Left kidney (tissue), 2 donors: ENCODE measurements around the gene GRK5. TPM values are rescaled to one million over a fixed set of nuclear protein-coding genes. Genes with fewer than 3 reads are reported as not detected.

ENCODE experiments used
- DNase-seq: peaks from one replicate; pipeline ENCODE4 v3.0.0-alpha.2; 2013
- polyA plus RNA-seq: library from polyadenylated mRNA; unstranded; fragments of 120-200 nt; gene quantifications from one replicate; pipeline ENCODE4 v1.2.1, GENCODE V29; 2013; ENCODE audit not compliant: insufficient read length

The GRK5 gene
- polyA plus RNA-seq, 1 donor, result 14.0 TPM

DNA sequence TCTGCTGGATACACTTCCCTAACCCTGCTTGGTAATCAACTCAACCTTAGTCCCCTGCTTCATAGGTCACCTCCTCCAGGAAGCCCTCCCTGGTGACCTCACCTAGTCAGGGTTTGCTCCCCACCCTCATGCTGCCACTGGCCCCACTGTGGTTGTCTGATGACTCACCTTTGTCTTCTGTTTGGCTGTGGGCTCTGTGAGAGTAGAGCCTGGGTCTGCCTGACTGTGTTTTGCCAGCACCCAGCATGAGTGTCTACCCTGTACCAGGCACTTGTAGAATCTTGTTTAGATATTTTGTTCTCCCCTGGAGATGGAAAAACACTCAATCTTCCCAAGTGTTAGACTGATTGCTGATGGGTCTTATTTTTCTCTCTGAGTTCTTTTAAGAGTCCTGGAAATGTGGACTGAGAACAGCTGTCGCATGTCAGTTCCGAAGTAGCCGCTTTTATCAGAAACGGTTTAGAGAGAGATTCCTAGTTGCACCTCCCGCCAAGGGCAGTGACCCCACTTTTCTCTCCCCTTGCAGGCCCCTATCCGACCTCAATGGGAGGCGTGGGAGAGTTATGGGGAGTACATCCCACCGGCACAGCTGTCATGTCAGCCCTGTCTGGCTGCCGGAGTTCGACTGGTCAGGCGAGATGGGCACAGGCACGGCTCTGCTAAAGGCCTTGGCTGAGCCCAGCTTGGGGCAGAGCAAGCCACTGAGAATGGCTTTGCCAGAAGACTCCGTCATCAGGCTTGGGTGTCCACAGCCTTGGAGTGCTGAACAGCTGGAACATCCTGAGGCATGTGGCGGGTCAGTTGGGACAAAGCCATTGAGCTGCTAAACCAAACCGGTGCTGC lies 134.3 kb downstream of the GRK5 start:
- peak; percentile 63 for DNase-seq

DNA sequence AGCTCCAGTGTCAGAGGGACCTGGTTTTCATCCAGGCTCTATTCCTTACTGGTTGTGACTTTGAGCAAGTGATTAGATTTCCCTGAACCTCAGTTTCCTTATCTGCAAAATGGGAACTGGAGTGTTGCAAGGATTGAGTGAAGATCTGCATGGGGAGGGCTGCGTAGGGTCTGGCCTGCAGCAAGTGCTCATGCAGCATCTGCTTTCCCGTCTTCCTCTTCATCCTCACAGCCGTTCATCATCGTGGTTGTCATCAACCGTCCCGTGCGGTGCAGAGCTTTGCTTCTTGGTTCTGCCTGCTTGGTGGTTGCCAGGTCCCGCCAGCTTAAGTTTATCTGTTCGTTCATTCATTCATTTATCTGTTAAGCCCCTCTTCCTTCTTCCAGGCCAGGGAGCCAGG lies 135.0 kb downstream of the GRK5 start:
- no peak for DNase-seq

DNA sequence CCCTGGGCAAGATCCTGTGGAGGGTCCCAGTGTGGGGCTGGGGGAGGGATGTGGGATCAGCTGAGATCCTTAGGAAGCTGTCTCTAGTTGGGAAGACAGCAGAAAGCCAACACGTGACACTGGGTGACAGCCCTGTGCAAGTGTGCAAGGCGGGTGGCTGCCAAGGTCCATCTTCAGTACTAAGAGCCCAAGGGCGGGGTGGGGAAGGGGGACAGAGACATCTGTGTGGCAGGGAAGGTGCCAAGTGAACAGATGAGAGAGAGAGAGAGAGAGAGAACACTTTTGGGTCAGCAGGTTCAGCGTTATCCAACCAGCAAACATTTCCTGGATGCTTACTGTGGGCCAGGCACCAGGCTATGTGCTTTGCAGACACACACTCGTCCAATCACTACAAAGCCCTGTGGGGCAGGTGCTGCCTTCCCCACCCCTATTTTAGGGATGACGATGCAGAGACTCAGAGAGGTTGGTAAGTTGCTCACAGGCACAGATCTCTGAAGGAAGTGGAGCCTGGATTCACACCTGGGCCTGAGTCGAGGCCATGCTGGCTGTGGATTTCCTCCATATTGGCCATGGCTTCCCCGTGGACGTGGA lies 135.7 kb downstream of the GRK5 start:
- DNase-seq, result no peak

DNA sequence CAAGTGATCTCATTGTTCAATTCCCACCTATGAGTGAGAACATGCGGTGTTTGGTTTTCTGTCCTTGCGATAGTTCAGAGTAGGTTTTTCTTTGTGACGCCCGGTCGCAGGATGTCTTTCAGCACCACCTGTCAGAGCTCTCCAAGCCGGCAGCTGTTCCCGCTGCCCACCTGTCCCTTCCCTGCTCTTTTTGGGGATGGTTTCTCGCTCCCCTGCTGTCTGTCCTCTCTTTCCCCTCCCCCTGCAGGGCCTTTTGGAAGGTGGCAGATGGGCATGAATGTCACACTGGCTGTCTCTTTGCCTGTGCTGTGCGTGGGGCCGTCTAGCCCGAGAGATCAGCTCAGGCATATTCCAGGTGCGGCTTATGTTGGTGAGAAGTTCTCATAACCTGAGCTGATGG lies 137.0 kb downstream of the GRK5 start:
- DNase-seq, result no peak

DNA sequence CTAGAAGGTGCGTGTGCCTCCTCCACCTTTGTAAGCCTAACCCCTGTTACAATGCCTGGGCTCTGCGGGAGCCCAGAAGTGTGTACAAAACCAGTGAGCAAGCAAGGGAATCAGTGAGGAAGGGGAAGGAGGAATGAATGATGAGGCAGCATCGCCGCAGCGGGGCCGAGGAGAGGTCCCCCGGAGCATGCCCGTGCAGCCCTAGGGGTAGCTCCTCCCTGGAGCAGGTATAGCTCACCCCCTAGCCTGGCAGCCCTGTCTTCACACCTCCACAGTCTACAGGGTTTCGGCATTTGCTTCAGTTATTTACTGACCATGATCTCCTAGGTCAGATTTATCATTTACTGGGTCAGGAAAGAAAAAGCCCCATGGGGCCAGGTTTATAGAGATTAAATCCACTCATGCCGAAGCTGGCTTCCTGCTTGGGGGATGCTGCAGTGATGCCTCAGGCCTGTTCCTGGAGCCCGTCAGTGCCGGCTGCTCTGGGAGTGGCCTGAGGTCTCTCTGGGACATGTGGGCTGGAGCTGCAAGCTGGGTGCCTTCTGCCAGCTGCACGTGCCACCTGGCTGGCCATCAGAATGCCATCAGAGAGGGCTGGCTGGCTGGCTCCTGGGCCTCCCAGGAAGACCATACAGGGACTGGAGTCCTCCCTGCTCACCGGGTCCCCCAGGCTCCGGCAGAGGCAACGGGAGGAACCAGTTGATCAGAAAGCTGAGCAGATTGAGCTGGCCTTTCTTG lies 138.9 kb downstream of the GRK5 start:
- DNase-seq, result no peak

DNA sequence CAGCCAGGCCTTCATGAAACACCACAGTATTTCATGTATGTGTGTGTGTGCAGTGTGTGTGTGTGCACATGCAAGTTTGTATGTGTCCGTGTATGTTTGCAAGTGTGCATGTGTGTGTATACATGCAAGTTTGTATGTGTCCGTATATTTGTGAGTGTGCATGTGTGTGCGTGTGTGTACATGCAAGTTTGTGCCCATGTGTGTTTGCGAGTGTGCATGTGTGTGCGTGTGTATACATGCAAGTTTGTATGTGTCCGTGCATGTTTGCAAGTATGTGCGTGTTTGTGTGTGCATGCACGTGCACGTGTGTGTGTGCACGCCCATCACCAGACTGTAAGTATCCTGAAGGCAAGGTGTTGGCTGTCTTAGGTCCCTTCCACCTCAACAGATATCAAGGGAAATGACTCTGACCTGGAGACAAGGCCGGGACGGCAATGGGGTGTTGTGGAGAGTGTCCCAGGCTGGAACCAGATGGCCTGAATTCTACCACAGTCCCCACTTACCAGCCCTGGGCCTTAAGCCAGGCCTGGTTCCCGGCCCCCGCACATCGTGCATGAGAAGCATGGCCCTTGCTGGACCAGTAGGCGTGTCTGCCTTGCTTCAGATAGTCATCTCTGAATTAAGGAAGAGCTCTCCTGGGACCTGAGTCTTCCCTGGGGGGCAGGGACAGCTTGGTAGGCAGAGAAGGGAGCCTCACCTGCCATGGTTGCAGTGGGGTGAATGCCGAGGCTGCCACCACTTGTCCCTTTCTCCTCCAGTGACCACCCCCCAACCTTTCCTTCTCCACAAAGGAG lies 140.0 kb downstream of the GRK5 start:
- DNase-seq, result no peak

DNA sequence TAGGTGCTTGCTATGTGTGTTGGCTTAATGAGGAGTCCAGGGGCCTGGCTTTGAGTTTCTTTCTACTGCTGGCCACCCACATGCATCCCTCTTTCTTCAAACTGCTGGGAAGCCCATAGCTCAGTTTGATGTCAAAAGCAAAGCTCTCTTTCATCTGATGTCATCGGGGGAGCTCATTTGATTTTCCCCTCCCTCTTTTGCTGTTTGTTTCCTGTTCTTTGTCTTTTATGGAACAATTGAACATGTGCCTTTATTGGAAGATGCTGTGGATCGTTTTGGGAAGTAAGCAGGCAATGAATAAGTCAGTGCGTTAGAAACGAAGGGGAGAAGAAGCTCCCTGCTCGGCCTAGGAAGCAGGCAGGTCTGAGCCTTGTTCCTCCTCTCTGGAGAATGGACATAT lies 140.7 kb downstream of the GRK5 start:
- no peak for DNase-seq

DNA sequence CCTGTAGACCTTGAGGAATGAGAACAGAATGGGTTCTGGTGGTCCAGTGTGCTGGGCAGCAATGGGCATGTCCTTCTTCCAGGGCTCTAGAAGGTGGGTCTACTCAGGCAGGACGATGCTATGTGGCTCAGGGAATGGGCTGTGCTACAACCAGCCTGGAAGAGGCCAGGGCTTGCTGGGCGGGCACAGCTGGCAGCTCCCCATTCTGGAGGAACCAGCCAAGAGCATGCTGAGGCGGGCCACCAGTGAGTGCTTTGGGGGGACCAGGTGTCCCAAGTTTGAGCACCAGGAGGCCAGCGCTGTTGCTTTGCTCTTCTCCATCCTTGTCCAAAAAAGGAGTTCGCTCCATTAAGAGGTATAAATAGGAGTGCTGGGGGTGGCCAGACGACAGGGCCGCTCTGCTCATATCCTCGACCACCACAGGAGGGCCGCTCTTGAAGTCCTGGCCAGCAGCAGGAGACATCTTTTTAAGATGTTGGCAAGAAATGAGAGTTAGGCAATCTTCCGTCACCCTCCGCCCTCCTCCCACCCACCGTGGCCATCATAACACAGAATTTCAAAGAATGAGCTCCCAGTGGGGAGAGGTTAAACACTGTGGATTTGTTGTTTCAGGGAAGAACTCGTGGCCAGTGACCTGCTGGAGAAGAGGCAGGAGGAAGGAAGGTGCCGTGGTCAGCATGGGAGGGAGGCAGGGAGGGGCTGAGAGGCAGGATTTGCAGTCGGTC lies 141.3 kb downstream of the GRK5 start:
- no peak for DNase-seq

DNA sequence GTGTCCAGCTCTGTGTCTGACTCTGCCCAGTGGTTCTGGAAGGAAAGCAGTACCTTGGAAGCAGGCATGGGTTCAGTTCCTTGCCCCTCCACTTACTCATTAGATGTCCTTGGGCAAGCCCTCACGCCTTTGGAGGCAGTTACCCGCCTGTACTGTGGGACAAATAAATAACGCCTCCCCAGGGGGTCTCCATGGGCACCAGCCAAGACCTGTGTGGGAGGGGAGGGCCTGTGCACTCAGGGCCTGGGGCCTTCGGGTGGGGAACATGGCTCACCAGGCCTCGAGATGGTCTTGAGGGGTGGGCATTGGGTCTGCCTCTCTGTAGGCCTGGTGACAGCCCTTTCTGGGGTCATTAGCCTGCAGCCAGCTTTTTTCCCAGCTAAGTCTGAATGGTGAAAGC lies 142.0 kb downstream of the GRK5 start:
- DNase-seq, result no peak

DNA sequence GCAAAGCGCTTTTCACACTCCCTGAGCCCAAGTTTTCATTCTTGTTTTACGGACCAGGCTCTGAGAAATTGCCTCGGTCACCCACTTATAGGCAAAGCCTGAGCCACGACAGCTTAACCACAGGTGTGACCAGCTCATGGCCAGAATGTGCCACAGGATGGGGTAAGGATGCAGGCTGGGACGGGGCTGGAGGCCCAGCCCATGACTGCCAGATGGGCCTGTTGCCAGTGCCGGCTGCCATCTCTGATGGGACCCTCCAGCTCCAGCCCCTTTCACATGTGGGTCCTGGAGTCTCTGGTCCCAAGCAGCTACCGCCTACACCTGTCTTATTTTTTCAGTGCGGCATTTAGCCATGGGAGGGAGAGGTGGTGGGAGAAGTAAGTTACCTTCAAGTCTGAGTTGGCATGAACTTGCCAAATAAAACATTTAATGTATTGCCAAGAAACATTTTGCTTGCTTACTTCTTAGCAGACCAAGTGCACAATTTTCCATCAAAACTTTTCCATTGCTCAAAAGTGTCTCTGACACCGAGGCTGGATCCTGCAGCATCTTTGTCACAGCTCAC lies 142.6 kb downstream of the GRK5 start:
- no peak for DNase-seq

DNA sequence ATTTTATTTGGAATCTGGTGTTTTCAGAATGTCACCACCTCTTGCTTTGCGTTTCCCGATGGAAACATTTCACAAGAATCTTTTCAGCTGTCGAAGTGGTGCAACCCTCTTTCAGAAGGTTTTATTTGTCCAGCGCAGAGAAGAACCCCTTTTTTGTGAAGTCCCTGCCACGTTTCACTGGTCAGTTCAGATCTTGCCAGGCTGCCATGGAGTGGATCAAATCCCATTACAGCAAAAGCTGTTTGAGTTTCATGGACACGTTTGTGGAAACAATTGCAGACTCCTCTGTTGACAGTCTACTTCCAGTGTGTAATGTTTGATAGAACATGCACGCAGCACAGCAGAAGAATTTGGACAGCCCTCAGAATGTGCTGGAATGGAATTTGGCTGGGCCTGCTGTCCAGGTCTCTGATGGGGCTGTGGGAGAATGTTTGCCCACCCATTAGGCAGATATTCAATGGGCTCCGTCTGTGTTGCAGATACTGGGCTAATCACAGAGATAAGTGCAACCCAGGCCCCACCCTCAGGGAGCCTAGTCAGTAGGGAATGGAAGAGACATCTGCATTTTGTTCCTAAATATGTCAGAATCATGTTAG lies 143.2 kb downstream of the GRK5 start:
- no peak for DNase-seq

DNA sequence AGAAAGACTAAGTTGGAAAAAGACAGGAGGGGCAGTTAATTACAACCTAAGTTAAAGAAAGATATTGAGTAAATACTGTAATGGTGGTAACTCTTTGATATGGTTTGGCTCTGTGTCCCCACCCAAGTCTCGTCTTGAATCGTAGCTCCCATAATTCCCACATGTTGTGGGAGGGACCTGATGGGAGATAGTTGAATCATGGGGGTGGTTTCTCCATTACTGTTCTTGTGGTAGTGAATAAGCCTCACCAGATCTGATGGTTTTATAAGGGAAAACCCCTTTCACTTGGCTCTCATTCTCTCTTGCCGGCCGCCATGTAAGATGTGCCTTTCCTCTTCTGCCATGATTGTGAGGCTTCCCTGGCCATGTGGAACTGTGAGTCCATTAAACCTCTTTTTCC lies 143.8 kb downstream of the GRK5 start:
- no peak for DNase-seq

DNA sequence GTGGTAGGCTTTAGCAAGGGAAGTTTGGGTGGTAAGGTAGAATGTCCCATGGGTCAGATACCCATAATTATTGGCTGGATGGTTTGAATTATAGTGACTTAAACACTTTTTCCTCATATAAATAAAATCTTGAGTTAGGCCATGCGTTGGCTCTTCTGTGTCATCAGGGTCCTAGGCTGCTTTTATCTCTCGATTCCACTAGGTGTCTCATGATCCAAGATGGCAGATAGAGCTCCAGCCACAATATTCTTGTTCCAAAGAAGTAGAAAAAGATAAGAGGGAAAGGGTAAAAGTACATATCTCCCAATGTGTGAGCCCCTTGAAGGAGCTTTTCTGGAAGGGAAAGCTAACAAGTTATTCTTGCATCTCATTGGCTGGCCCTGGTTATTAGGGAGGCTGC lies 144.7 kb downstream of the GRK5 start:
- no peak for DNase-seq

DNA sequence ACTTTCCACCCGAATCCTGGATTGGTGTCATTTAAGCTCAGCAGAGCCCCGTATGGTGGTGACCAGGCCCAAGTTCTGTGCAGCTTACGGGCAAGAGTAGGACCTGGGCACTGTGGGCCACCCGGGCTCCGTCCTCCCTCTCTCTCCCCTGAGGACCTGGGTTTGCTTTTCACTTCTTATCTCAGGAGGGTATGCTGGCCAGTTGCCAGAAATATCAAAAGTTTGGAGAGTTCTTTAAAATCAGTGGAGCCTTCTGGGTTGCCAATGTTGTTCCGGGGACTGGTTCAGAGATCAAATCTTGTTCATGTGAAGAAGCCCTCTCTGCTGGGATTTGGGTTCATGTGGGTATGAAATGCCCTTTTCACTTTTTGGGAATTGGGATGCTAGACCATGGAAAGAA lies 145.4 kb downstream of the GRK5 start:
- no peak for DNase-seq

DNA sequence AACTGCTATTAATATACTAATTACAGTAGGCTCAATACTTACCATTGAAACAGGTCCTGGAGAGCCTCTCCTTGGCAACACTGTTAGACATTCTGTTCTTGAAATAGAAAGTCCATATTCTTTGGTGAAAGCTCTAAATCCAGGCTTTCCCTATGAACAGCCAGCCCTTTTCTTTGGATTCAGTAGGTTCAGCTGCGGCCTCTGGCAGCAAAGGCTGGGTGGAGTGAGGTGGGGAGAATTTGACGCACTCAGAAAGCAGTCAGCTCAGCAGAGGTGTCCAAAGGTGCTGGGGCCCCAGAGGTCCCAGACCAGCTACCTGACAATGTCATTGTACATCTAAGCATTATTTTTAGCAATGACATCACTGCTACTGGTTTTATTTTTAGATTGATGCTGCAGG lies 146.1 kb downstream of the GRK5 start:
- DNase-seq, result no peak

DNA sequence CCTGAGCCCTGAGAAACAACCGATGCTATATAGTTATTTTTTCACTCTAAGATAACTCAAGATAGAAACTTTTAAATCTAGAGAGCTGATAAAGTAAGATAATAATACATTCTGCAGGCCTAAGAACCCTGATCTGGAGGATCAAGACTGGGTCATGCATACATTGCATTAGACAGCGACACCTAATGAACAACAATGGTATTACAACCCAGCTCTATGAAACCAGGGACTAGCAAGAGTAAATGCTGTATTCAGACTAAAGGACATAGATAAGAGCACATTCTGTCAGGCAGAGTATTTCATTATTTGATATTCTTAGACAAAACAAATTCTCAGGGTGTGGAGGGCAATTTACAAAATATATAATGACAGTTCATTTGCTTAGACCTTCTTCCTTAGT lies 148.6 kb downstream of the GRK5 start:
- no peak for DNase-seq

DNA sequence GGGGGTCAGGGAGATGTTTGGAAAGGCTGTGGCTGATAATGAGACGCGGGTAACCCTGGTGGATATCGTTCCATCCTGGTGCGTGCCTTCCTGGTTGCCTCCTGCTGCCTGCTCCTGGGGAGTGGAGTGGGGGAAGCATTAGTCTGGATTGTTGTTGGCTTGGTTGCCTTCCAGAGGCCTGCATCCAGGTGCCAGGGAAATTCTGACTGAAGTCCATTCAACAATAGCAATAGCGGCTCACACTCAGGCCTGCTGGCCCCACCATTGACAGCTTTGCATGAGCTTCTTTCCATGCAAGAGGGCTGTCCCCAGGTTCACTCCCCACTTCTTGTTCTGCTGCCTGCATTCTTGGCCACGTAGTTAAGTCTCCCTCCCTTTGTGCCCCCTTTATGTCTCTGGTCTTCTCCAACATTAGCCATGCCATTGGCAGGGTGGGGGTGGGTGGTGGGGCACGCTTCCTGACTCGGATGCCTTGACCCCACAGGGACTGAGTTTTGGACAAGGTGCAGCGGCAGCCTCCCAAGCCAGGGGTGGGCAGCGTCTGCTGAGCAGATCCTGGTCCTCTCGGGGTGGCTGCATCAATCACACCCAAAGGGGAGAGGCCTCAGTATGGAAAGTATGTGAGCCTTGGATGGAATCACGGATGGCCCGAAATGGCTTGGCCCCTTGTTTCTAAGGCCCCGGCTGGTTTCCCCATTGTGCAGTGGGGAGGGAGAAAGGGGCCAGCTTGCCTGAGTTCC lies 150.2 kb downstream of the GRK5 start:
- DNase-seq, result no peak

DNA sequence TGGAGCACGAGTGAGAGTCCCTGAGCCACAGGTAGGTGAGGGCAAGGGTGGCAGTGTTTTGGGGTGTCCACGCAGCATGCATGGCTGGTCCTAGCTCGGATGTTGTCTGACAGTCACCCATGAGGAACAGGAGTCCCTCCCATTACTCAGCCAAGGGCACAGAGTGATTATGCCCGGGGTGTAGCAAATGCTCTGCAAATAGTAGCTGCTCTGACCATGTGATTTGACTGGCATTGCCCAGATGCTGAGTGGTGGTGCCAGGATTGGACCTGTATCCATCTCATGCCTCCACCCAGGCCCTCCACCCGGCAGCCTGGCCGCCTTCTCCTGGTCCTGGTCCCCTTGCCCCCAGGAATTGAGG lies 150.8 kb downstream of the GRK5 start:
- DNase-seq, result no peak

DNA sequence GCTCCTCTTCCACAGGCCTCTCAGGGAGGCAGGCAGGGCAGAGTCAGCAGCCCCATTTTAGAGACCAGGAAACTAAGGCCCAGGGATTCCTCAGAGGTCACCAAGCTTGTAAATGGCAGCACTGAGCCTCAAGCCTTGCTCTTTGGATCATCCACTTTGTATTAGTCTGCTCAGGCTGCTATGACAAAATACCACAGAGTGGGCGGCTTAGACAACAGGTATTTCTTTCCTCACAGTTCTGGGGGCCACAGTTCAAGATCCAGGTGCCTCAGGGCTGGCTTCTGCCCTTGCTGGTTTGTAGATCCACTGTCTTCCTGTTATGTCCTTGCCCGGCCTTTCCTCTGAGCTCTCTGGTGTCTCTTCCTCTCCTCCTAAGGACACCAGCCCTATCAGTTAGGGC lies 151.2 kb downstream of the GRK5 start:
- no peak for DNase-seq

DNA sequence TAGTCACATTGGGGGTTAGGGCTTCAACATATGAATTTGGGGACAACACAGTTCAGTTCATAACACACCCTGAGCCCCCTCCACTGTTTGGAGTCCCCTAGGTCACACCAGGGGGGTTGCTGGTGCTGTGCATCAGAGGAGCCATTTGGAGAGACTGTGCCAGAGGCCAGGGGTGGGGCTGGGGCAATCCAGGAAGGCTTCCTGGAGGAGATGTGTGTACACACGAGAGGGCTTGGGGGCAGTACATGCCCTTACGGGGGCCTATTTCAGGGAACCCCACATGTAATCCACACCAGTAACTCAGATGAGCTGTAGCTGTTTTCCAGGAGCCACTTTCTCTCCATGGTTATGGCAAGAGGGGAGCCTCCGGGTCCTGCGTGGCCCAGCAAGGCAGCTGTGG lies 151.7 kb downstream of the GRK5 start:
- DNase-seq, result no peak
